NCI-H1092 treated with DMSO at 0.1 percent for 48 hours (cell line): ENCODE results near the gene ENTPD7.

Source experiments
- DNase-seq: peaks from one replicate; lab custom pipeline; 2025; lab: John Stamatoyannopoulos, UW

The ENTPD7 gene

GRCh38 chr10:99648717-99649116 lies 10.6 kb upstream of the ENTPD7 start:
- no peak for DNase-seq

- no peak for DNase-seq
These were observed 6.4 kb upstream of the ENTPD7 start for GRCh38 chr10:99652800-99653390.

GRCh38 chr10:99654390-99655175 lies 4.7 kb upstream of the ENTPD7 start:
- DNase-seq: no peak

- no peak for DNase-seq
These were observed 2.9 kb upstream of the ENTPD7 start for GRCh38 chr10:99656199-99657064.

- peak; percentile 16 for DNase-seq
These were observed 683 bp upstream of the ENTPD7 start for GRCh38 chr10:99658622-99659030.

GRCh38 chr10:99659868-99660366 lies 608 bp downstream of the ENTPD7 start:
- DNase-seq: no peak

GRCh38 chr10:99660662-99661376 lies 1.5 kb downstream of the ENTPD7 start:
- DNase-seq: no peak

- DNase-seq: no peak
These were observed 2.1 kb downstream of the ENTPD7 start for GRCh38 chr10:99661377-99661763.

GRCh38 chr10:99665304-99665703 lies 6.0 kb downstream of the ENTPD7 start:
- no peak for DNase-seq

GRCh38 chr10:99667108-99667751 lies 7.9 kb downstream of the ENTPD7 start:
- no peak for DNase-seq

- DNase-seq: no peak
These were observed 12.1 kb downstream of the ENTPD7 start for GRCh38 chr10:99671386-99671785.

- no peak for DNase-seq
These were observed 13.6 kb downstream of the ENTPD7 start for GRCh38 chr10:99672884-99673283.

GRCh38 chr10:99673492-99673891 lies 14.2 kb downstream of the ENTPD7 start:
- DNase-seq: no peak

- DNase-seq: no peak
These were observed 15.5 kb downstream of the ENTPD7 start for GRCh38 chr10:99674762-99675161.

- DNase-seq: no peak
These were observed 17.1 kb downstream of the ENTPD7 start for GRCh38 chr10:99676426-99676825.

GRCh38 chr10:99676895-99677294 lies 17.6 kb downstream of the ENTPD7 start:
- no peak for DNase-seq

GRCh38 chr10:99678921-99679320 lies 19.6 kb downstream of the ENTPD7 start:
- no peak for DNase-seq

- no peak for DNase-seq
These were observed 22.2 kb downstream of the ENTPD7 start for GRCh38 chr10:99681553-99681952.

- DNase-seq: no peak
These were observed 22.7 kb downstream of the ENTPD7 start for GRCh38 chr10:99682032-99682431.

GRCh38 chr10:99682752-99683151 lies 23.4 kb downstream of the ENTPD7 start:
- DNase-seq: no peak

GRCh38 chr10:99685597-99685967 lies 26.3 kb downstream of the ENTPD7 start:
- DNase-seq: no peak
